ENCODE measurements around the gene PCNX3.

GRCh38 chr11:65612691-65613090, 2.9 kb upstream of the PCNX3 start:
- TF ChIP-seq POLR2A (IDR thresholded peaks at IDR 0.05; ENCODE audit: low read depth, low read length) (no peak), POLR2AphosphoS5 (IDR thresholded peaks at IDR 0.05; ENCODE audit: low read depth, low read length) (no peak), TAF1 (IDR thresholded peaks at IDR 0.05; ENCODE audit: borderline replicate concordance, low read depth, low read length) (no peak)
